NCI-H187 (cell line): ENCODE measurements around the gene RNGTT.
"Not testable (repeated sequence)": the region's sequence is repeated elsewhere in the genome, so short reads cannot be mapped to it uniquely, and the experiment has no call there.

ENCODE experiments used
- DNase-seq, 2 experiments: peaks; one replicate each; lab custom pipeline; 2025; lab: John Stamatoyannopoulos, UW

Gene RNGTT

GRCh38 chr6:88963139-88964090 is at the start of gene RNGTT:
Gene RNGTT, minus strand, starts transcription at chr6:88963618. Its CDS starts 209 bp downstream, at chr6:88963409.
- peak; percentile 87 to 96 for DNase-seq

- DNase-seq: no peak
These were observed 48.0 kb upstream of the RNGTT start for GRCh38 chr6:89011436-89011835.

GRCh38 chr6:89010825-89011224 is 47.4 kb upstream of the RNGTT start:
- DNase-seq: no peak

GRCh38 chr6:89009624-89010059 is 46.2 kb upstream of the RNGTT start:
- no peak for DNase-seq

GRCh38 chr6:89008815-89009374 is 45.5 kb upstream of the RNGTT start:
- DNase-seq: no peak

GRCh38 chr6:89008001-89008814 is 44.8 kb upstream of the RNGTT start:
- DNase-seq: no peak

GRCh38 chr6:89007209-89008000 is 44.0 kb upstream of the RNGTT start:
- DNase-seq: no peak

- DNase-seq: no peak
These were observed 39.1 kb upstream of the RNGTT start for GRCh38 chr6:89002523-89002922.

GRCh38 chr6:88997327-88997726 is 33.9 kb upstream of the RNGTT start:
- DNase-seq: no peak

GRCh38 chr6:88992741-88993552 is 29.5 kb upstream of the RNGTT start:
- DNase-seq: no peak

GRCh38 chr6:88989215-88989614 is 25.8 kb upstream of the RNGTT start:
- no peak for DNase-seq

GRCh38 chr6:88987922-88988321 is 24.5 kb upstream of the RNGTT start:
- DNase-seq: no peak

- no peak for DNase-seq
These were observed 22.5 kb upstream of the RNGTT start for GRCh38 chr6:88985901-88986300.

- DNase-seq: no peak
These were observed 21.2 kb upstream of the RNGTT start for GRCh38 chr6:88984606-88985005.

- no peak for DNase-seq
These were observed 20.7 kb upstream of the RNGTT start for GRCh38 chr6:88984152-88984551.

- no peak for DNase-seq
These were observed 20.1 kb upstream of the RNGTT start for GRCh38 chr6:88983532-88983931.

- not testable (repeated sequence) for DNase-seq
These were observed 19.7 kb upstream of the RNGTT start for GRCh38 chr6:88983129-88983528.

GRCh38 chr6:88982720-88983119 is 19.3 kb upstream of the RNGTT start:
- DNase-seq: peak in 1 of 2 experiments; percentile 1

GRCh38 chr6:88975369-88975768 is 12.0 kb upstream of the RNGTT start:
- DNase-seq: no peak

GRCh38 chr6:88972504-88973423 is 9.3 kb upstream of the RNGTT start:
- DNase-seq: peak in 1 of 2 experiments; percentile 24
